KOPT-K1 (cell line): ENCODE measurements around the gene PTX4.

Source experiments
- H3K27ac ChIP-seq: fragments of 200-600 bp; sonication (generic); 2 replicates; pipeline ENCODE4 v1.5.1; 2016; ENCODE audit warnings: antibody characterized with exemption, mild to moderate bottlenecking, low read depth, low read length; ENCODE audit not compliant: poor library complexity, severe bottlenecking
- H3K36me3 ChIP-seq: fragments of 200-600 bp; sonication (generic); 2 replicates; pipeline ENCODE4 v1.5.1; 2017; ENCODE audit warnings: antibody characterized with exemption, mild to moderate bottlenecking, low read length, moderate library complexity; ENCODE audit not compliant: insufficient read depth
- H3K9me3 ChIP-seq: fragments of 200-600 bp; sonication (generic); 2 replicates; pipeline ENCODE4 v1.5.1; 2017; ENCODE audit warnings: antibody characterized with exemption, low read length, mild to moderate bottlenecking; ENCODE audit not compliant: insufficient read depth, poor library complexity, severe bottlenecking

The PTX4 gene

GRCh38 chr16:1497014-1497598, 8.4 kb upstream of the PTX4 start:
- H3K27ac ChIP-seq, result no peak overlapping the region
- H3K36me3 ChIP-seq, result peaks cover 78% of the 10 kb centered on the region
- no peaks in the 10 kb centered on the region for H3K9me3 ChIP-seq

GRCh38 chr16:1496464-1496863, 7.7 kb upstream of the PTX4 start:
- no peaks in the 10 kb centered on the region for H3K9me3 ChIP-seq
- H3K27ac ChIP-seq, result no peak overlapping the region
- peaks cover 71% of the 10 kb centered on the region for H3K36me3 ChIP-seq

DNA sequence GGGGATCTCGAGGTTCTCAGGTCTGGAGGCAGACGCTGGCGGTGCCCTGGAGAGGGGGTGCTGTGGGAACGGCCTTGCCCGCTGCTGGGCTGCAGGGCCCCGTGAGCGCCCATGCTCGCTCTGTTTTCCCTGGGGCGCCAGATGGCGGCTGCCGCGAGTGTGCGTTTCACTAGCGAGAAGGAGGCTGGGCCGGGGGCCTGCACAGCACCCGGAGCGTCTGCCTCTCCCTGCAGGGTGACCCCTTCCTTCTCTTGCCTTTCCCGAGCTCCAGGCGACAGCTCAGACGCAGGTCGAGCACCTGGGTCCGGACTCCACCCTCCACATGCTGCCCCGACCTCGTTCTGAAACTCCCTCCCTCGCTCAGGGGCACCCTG, 7.1 kb upstream of the PTX4 start:
- H3K9me3 ChIP-seq, result no peaks in the 10 kb centered on the region
- H3K27ac ChIP-seq, result no peak overlapping the region
- peaks cover 66% of the 10 kb centered on the region for H3K36me3 ChIP-seq

DNA sequence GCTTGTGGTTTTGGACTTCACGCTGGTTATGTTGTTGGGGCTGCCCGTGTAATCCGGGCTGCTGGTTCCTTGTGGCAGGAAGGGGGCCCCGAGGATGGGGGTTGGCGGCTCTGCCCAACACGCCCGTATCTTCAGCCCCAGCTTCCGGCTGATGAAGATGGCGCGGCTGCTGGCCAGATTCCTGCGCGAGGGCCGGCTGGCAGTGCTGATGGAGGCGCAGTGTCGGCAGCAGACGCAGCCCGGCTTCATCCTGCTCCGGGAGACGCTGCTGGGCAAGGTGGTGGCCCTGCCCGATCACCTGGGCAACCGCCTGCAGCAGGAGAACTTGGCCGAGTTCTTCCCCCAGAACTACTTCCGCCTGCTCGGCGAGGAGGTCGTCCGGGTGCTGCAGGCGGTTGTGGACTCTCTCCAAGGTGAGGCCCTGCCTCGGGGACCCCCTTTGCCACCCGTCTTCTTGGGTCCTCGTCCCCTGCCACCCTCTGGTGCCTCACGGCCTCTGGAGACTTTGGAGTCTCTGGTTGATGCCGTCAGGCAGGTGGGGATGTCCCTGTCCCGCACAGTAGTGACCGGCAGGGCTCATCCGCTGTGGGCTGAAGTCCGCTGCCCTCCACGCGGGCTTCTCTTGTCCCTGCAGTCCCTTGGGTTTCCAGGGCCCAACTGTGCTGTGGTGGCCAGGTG, 6.6 kb upstream of the PTX4 start:
- Histone ChIP-seq H3K9me3 (no peaks in the 10 kb centered on the region), H3K36me3 (peaks cover 60% of the 10 kb centered on the region), H3K27ac (no peak overlapping the region)

DNA sequence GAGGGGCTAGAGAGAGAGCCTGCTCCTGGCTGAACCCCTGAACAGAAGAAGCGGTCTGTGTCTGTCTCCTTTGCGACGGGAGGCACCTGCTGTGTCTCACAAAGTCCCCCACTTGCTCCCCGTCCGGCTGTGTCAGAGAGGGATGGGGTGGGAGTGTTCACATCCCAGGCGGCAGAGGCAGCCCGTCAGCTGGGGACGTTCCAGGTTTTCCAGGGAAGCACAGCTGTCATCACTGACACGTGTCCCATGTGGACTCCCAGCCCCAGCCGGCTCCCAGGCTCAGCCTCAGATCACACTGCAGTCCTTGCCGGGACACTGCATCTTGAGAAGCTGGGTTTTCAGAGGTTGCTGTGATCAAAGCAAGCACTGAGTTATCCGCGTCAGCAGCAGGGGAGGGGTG, 6.0 kb upstream of the PTX4 start:
- no peaks in the 10 kb centered on the region for H3K9me3 ChIP-seq
- H3K27ac ChIP-seq, result no peak overlapping the region
- H3K36me3 ChIP-seq, result peaks cover 54% of the 10 kb centered on the region

- Histone ChIP-seq H3K36me3 (peaks cover 49% of the 10 kb centered on the region), H3K9me3 (no peaks in the 10 kb centered on the region), H3K27ac (peak overlapping the region; percentile 79)
These were observed 5.4 kb upstream of the PTX4 start for GRCh38 chr16:1494129-1494640.

DNA sequence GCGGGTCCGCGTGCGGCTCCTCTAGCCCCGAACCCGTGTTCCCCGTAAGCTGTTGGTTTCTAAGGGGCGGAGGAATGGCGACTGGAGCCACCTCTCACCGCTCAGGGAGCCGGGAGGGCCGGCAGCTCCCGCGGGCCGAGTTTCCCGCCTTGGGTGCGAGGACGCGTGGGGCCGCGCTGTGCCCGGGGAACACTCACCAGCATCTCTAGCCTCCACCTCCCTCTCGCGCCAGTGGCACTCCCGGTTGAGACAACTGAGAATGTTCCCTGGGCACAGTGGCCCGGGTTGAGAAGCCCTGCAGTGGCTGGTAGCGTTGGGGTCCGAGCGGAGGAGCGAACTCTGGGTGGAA, 5.0 kb upstream of the PTX4 start:
- peak overlapping the region; percentile 79 for H3K27ac ChIP-seq
- no peaks in the 10 kb centered on the region for H3K9me3 ChIP-seq
- peaks cover 45% of the 10 kb centered on the region for H3K36me3 ChIP-seq

- Histone ChIP-seq H3K27ac (peak within 1 kb of the TSS; percentile 79), H3K9me3 (no peaks in the 10 kb centered on the region), H3K36me3 (peaks cover 39% of the 10 kb centered on the region)
These were observed 4.4 kb upstream of the PTX4 start, which contains the start of gene TELO2 for GRCh38 chr16:1492923-1493745. Gene TELO2, plus strand, starts transcription at chr16:1493360. Its CDS starts 922 bp downstream, at chr16:1494282.

DNA sequence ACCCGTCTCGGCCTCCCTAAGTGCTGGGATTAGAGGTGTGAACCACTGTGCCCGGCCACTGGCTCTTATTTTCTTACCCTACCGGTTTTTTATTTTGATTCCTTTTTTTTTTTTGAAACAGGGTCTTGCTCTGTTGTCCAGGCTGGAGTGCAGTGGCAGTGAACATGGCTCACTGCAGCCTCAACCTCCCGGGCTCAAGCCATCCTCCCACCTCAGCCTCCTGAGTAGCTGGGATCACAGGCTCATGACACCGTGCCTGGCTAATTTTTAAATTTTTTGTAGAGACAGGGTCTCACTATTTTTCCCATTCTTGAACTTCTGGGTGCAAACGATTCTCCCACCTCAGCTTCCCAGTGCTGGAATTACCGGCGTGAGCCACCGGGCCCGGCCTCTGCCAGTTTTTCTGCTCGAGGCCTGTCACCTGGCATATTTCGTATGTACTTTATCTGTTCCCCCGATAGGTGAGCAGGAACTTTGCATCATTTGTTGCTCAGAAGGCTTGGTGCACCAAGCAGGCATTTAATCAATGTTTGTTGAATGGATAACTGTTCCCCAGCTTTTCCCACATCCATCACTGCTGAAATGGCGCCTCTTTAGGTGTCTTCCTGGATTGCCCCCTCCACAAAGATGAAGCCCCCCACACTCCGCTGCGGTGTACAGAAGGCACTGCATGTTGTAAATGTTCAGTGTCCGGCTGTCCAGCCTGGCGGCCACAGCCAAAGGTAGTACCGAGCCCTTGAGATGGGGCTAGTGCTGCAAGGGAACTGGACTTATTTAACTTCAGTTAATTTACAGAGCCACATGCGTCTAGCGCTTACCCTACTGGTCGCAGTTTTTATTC, 3.6 kb upstream of the PTX4 start:
- Histone ChIP-seq H3K27ac (peak overlapping the region; percentile 79), H3K36me3 (peaks cover 31% of the 10 kb centered on the region), H3K9me3 (no peaks in the 10 kb centered on the region)

DNA sequence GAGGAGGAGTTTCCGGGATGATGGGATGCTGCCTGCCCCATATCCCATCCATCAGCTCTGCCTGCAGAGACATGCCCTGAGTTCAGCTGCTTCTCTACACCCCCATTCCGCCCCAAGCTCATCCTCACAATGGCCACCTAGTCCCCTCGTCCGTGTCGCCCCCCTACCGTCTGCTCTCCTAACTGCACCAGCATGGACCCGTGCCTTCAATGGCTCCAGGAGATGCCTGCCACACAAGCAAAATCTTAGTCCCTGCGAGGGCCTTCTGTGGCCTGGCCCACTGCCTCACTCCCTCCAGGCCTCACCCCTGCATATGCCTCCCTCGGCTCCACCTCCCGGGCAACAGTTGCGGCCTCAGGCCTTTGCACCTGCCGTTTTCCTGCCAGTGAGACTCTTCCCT, 2.6 kb upstream of the PTX4 start:
- Histone ChIP-seq H3K27ac (no peak overlapping the region), H3K36me3 (peaks cover 21% of the 10 kb centered on the region), H3K9me3 (no peaks in the 10 kb centered on the region)

- H3K36me3 ChIP-seq, result no peaks in the 10 kb centered on the region
- H3K9me3 ChIP-seq, result no peaks in the 10 kb centered on the region
- H3K27ac ChIP-seq, result no peak overlapping the region
These were observed 333 bp upstream of the PTX4 start for GRCh38 chr16:1489077-1489476.

- Histone ChIP-seq H3K36me3 (no peaks in the 10 kb centered on the region), H3K9me3 (no peaks in the 10 kb centered on the region), H3K27ac (no peak overlapping the region)
These were observed 616 bp downstream of the PTX4 start for GRCh38 chr16:1488054-1488601.

DNA sequence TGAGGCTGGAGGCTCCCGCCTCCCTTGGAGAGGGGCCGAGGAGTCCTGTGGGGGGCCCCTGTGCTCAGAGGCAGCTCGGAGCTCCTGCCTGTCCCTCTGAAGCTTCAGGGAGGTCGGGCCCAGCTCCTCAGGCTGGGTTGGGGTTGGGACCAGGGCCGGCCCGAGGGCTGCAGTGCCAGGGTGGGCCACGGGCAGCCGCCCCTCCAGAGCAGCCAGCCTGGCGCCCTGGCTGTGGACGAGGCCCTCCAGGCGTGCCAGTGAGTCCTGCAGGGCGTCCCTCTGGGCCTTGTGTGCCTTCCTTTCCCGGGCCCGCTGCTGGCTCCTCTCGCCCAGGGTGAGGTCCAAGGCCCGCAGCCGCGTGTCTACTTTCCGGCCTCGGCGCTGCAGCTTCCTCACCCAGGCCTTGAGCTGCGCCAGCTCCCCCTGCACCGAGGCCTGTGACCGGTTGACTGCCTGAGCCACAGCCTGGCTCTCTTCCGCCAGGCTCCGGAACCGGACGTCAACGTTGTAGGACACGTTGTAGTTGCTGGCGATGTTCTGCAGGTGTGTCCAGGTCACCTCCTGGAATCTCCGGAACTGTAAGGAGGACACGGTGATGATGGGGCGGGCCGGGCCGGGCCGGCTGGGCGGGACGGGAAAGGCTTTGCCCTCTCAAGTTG, 1.2 kb downstream of the PTX4 start:
- H3K9me3 ChIP-seq, result no peaks in the 10 kb centered on the region
- H3K36me3 ChIP-seq, result no peaks in the 10 kb centered on the region
- H3K27ac ChIP-seq, result no peak overlapping the region
